Neural cell (in vitro differentiated cells): ENCODE results near the gene LIN7B. TPM values are rescaled to one million over a fixed set of nuclear protein-coding genes. Genes with fewer than 3 reads are reported as not detected.

Source experiments
- H2AFZ ChIP-seq: fragments of 200-600, 300-800 bp; sonication (generic), shearing (Covaris generic); 2 replicates; pipeline ENCODE4 v1.6.0; 2014; ENCODE audit warnings: low read depth, mild to moderate bottlenecking, antibody characterized with exemption, low read length, moderate library complexity
- H3F3A ChIP-seq: fragments of 200-600 bp; shearing (Covaris generic); 2 replicates; pipeline ENCODE4 v1.6.1; 2016; ENCODE audit warnings: mild to moderate bottlenecking, moderate library complexity, mixed read lengths, antibody characterized with exemption, low read length; ENCODE audit not compliant: insufficient read depth, poor library complexity, severe bottlenecking
- H3K27ac ChIP-seq: fragments of 200-600, 300-800 bp; sonication (generic), shearing (Covaris generic); 2 replicates; pipeline ENCODE4 v1.5.1; 2014; ENCODE audit warnings: mild to moderate bottlenecking, low read length, moderate library complexity
- H3K27me3 ChIP-seq: fragments of 300-800, 200-600 bp; sonication (generic), shearing (Covaris generic); 2 replicates; pipeline ENCODE4 v1.6.0; 2014; ENCODE audit warnings: mild to moderate bottlenecking, low read depth, low read length, moderate library complexity; ENCODE audit not compliant: insufficient read depth
- H3K36me3 ChIP-seq: fragments of 300-800, 200-600 bp; sonication (generic), shearing (Covaris generic); 2 replicates; pipeline ENCODE4 v1.5.1; 2014; ENCODE audit warnings: mild to moderate bottlenecking, antibody characterized with exemption, low read length, moderate library complexity; ENCODE audit not compliant: insufficient read depth
- H3K4me2 ChIP-seq: fragments of 300-800, 200-600 bp; sonication (generic), shearing (Covaris generic); 2 replicates; pipeline ENCODE4 v1.6.0; 2014; ENCODE audit warnings: mild to moderate bottlenecking, low read length
- H3K4me3 ChIP-seq: fragments of 300-800, 200-600 bp; sonication (generic), shearing (Covaris generic); 2 replicates; pipeline ENCODE4 v1.5.1; 2014; ENCODE audit warnings: mild to moderate bottlenecking, low read length, moderate library complexity
- H3K79me2 ChIP-seq: fragments of 200-600 bp; shearing (Covaris generic); replicated peaks from 2 replicates; pipeline ENCODE4 v1.6.0; 2014; ENCODE audit warnings: mild to moderate bottlenecking, low read length, moderate library complexity; ENCODE audit not compliant: insufficient read depth
- H3K9ac ChIP-seq: fragments of 300-800, 200-600 bp; sonication (generic), shearing (Covaris generic); 2 replicates; pipeline ENCODE4 v1.6.1; 2016; ENCODE audit warnings: mild to moderate bottlenecking, low read length, mixed read lengths
- H3K9me2 ChIP-seq: fragments of 200-600 bp; shearing (Covaris generic); 2 replicates; pipeline ENCODE4 v1.6.1; 2016; ENCODE audit warnings: mild to moderate bottlenecking, low read length, mixed read lengths; ENCODE audit not compliant: insufficient read depth
- H3K9me3 ChIP-seq: fragments of 200-600, 300-800 bp; sonication (generic), shearing (Covaris generic); 2 replicates; pipeline ENCODE4 v1.6.1; 2016; ENCODE audit warnings: mild to moderate bottlenecking, mixed run types, low read length, moderate library complexity, mixed read lengths
- H4K20me1 ChIP-seq: fragments of 200-600 bp; shearing (Covaris generic); 2 replicates; pipeline ENCODE4 v1.6.1; 2016; ENCODE audit warnings: mild to moderate bottlenecking, mixed run types; ENCODE audit not compliant: insufficient read depth
- CTCF ChIP-seq: fragments of 450-650 bp; IDR thresholded peaks from 2 replicates; pipeline ENCODE4 v1.5.1; 2014; ENCODE audit warnings: antibody characterized with exemption, mild to moderate bottlenecking, moderate library complexity; ENCODE audit not compliant: poor library complexity, severe bottlenecking
- EP300 ChIP-seq: fragments of 450-650 bp; conservative IDR thresholded peaks from 2 replicates; pipeline ENCODE4 v1.6.1; 2014; ENCODE audit warnings: antibody characterized with exemption, mild to moderate bottlenecking, moderate library complexity; ENCODE audit not compliant: poor library complexity, severe bottlenecking
- EZH2 ChIP-seq: fragments of 200-600, 300-800 bp; shearing (Covaris generic), sonication (generic); IDR thresholded peaks from 2 replicates; pipeline ENCODE4 v1.6.1; 2014; ENCODE audit warnings: antibody characterized with exemption, low read length, borderline replicate concordance, mild to moderate bottlenecking; ENCODE audit not compliant: insufficient read depth, poor library complexity, severe bottlenecking
- MXI1 ChIP-seq: fragments of 450-650 bp; conservative IDR thresholded peaks from 2 replicates; pipeline ENCODE4 v1.6.1; 2014; ENCODE audit warnings: antibody characterized with exemption, mild to moderate bottlenecking; ENCODE audit not compliant: poor library complexity, severe bottlenecking
- POLR2AphosphoS5 ChIP-seq: IDR thresholded peaks from 2 replicates; pipeline ENCODE4 v1.6.1; 2012
- RAD21 ChIP-seq: fragments of 450-650 bp; conservative IDR thresholded peaks from 2 replicates; pipeline ENCODE4 v1.6.1; 2014; ENCODE audit warnings: antibody characterized with exemption, mild to moderate bottlenecking, moderate library complexity
- REST ChIP-seq: IDR thresholded peaks from 2 replicates; pipeline ENCODE4 v1.6.1; 2012; ENCODE audit warnings: borderline replicate concordance
- SMC3 ChIP-seq: fragments of 450-650 bp; conservative IDR thresholded peaks from 2 replicates; pipeline ENCODE4 v1.6.1; 2014; ENCODE audit warnings: antibody characterized with exemption, mild to moderate bottlenecking, moderate library complexity; ENCODE audit not compliant: poor library complexity
- TAF1 ChIP-seq: IDR thresholded peaks from 2 replicates; pipeline ENCODE4 v1.6.1; 2012; ENCODE audit warnings: low read depth
- polyA plus RNA-seq: library from polyadenylated mRNA; depleted of rRNA; stranded (reverse); fragments of >200 nt; gene quantifications from 2 replicates; pipeline ENCODE4 v1.2.3, GENCODE V29; 2014

Gene LIN7B
- polyA plus RNA-seq, 1 donor from 2014 or later, result 88.7 TPM

- no peaks in the 10 kb centered on the region for H4K20me1 ChIP-seq
- H3K4me2 ChIP-seq, result peak within 1 kb of the TSS; percentile 91
- H3K4me3 ChIP-seq, result peak within 1 kb of the TSS; percentile 98
- H2AFZ ChIP-seq, result peak within 1 kb of the TSS; percentile 69
- TF ChIP-seq REST, result peak; percentile 61
- TF ChIP-seq MXI1, result peak; percentile 41
- no peak for TF ChIP-seq SMC3
- H3K27ac ChIP-seq, result peak within 1 kb of the TSS; percentile 87
- H3K9me3 ChIP-seq, result no peaks in the 10 kb centered on the region
- H3K27me3 ChIP-seq, result peaks cover 15% of the 10 kb centered on the region
- no peaks in the 10 kb centered on the region for H3K36me3 ChIP-seq
- no peaks in the 10 kb centered on the region for H3K79me2 ChIP-seq
- H3F3A ChIP-seq, result no peaks in the 10 kb centered on the region
- no peaks in the 10 kb centered on the region for H3K9me2 ChIP-seq
- peak within 1 kb of the TSS; percentile 94 for H3K9ac ChIP-seq
These were observed 5.5 kb downstream of the LIN7B start, which contains the start of gene PPFIA3 for GRCh38 chr19:49119411-49120324. Gene PPFIA3, plus strand, starts transcription at chr19:49119544. Its CDS starts 8,330 bp downstream, at chr19:49127874.

GRCh38 chr19:49120325-49120683 is 6.1 kb downstream of the LIN7B start:
- H3F3A ChIP-seq, result no peaks in the 10 kb centered on the region
- no peaks in the 10 kb centered on the region for H3K9me2 ChIP-seq
- no peaks in the 10 kb centered on the region for H3K9me3 ChIP-seq
- H3K79me2 ChIP-seq, result no peaks in the 10 kb centered on the region
- peaks cover 15% of the 10 kb centered on the region for H3K27me3 ChIP-seq
- no peaks in the 10 kb centered on the region for H4K20me1 ChIP-seq
- H3K36me3 ChIP-seq, result no peaks in the 10 kb centered on the region
- H3K27ac ChIP-seq, result no peak overlapping the region
- H3K4me2 ChIP-seq, result peak overlapping the region; percentile 66
- no peak for TF ChIP-seq EZH2
- peak overlapping the region; percentile 98 for H3K4me3 ChIP-seq
- peak overlapping the region; percentile 94 for H3K9ac ChIP-seq
- no peak overlapping the region for H2AFZ ChIP-seq

GRCh38 chr19:49120868-49121267 is 6.7 kb downstream of the LIN7B start:
- Histone ChIP-seq H3K79me2 (no peaks in the 10 kb centered on the region), H3K9ac (no peak overlapping the region), H3K36me3 (no peaks in the 10 kb centered on the region), H3F3A (no peaks in the 10 kb centered on the region), H3K27me3 (peaks cover 15% of the 10 kb centered on the region), H3K4me3 (peak overlapping the region; percentile 98), H3K9me3 (no peaks in the 10 kb centered on the region), H2AFZ (no peak overlapping the region), H3K4me2 (peak overlapping the region; percentile 66), H3K9me2 (no peaks in the 10 kb centered on the region), H4K20me1 (no peaks in the 10 kb centered on the region), H3K27ac (no peak overlapping the region)
- TF ChIP-seq TAF1 (no peak), RAD21 (no peak), CTCF (no peak), EZH2 (no peak), MXI1 (no peak), SMC3 (no peak), REST (no peak), POLR2AphosphoS5 (no peak), EP300 (no peak)
